CD4-positive, alpha-beta T cell treated with Interleukin-6 at 100 ng/mL for 8 hours (primary cell): ENCODE measurements around the gene SCN7A.

Experiments used
- DNase-seq: peaks from one replicate; pipeline ENCODE4 v3.0.0-alpha.2; 2020; ENCODE audit warnings: mixed read lengths, low spot score

The SCN7A gene

GRCh38 chr2:166404831-166405568 lies 89.0 kb downstream of the SCN7A start:
- no peak for DNase-seq

DNA sequence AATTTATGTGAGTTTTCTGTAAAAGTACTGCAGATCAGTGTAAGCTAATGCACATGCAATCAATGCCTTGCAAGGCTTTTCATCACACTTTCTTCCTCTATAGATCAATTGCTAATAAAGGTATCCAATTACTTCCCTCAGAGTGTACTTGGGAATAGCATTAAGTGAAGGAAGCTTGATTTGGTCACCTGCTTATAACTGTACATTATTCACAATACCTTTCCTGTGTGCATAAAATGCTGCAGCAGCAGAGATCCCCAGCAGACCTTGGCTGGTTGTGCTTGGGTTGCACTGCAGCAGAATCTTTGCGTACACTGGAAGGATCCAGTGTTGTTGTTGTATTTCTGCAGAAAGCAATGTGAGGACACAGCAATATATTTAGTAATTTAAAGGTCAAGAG lies 99.8 kb downstream of the SCN7A start:
- DNase-seq = no peak

GRCh38 chr2:166393008-166393407 lies 101.0 kb downstream of the SCN7A start:
- DNase-seq = no peak

DNA sequence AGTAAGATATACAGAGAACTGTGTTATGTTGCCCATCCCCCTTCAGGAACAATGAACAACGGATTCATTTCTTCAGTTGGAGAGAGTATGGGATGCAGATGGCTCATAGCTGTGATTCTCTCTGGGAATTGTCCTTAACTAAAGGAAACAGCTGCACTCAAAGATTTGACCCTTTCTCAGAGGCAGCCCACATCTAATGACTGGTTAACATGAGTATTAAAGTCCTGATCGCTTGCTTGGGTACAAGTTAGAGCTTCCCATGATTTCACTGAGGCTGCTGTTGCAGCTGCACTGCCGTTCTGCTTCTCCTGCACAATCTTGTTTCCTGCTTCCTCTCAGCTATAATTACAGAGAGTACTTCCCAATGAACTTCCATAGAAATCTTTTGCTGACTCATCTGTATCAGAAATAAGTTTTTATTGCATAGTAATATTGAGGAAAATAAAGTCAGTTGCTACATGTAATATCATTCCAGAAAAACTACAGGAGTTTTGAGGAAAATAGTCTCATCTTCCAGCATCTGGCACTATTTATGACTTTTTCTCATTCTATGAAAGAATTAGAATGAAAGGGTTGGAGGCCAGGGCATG lies 105.5 kb downstream of the SCN7A start:
- DNase-seq = no peak

DNA sequence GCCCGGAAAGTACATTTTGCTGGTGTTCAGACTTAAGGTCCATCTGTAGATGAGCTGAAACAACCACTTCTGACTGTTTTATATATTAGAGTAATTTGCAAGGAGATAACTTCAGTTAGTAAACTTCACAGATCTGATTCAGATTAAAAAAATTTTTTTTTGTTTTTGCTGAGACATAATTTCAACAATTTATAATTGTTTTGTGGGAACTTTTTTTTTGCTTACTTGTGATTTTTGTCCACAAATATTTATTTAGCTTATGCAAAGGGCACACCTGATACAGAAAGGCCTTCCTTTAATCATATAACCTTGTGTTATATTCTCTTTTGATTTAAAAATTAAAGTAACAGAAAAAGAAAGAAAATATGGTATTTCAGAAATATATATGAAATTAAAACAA lies 108.7 kb downstream of the SCN7A start:
- DNase-seq = no peak

DNA sequence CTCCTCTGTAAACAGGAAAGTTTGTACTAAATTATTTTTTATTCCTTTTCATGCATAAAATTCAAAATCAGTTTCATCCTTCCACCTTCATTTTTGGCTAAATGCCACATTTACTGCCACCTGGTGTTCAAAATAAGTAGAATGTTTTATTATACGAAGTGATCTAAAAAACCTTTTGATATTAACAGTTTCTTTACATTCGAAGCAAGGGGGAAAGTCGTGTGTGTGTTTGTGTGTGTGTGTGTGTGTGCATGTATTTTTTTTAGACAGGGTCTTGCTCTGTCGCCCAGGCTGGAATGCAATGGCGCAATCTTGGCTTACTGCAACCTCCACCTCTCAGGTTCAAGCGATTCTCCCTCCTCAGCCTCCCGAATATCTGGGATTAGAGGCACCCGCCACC lies 109.3 kb downstream of the SCN7A start:
- no peak for DNase-seq

- no peak for DNase-seq
Observed at GRCh38 chr2:166382448-166382847, 111.6 kb downstream of the SCN7A start.

DNA sequence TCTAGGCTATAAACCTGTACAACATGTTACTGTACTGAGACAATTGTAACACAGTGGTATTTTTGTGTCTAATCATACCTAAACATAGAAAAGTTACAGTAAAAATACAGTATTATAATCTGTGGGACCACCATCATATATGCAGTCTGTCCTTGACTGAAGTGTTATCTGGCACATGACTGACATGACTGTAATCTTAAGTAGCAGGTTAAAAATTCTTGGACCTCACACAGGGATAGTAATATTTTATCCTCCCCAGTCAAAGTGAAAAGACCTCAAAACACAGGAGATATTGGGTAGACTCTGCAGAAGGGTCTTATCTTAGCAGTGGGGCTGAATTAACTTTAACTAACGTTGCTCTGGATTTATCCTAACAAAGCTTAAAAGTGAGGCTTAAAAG lies 113.4 kb downstream of the SCN7A start:
- DNase-seq = no peak

GRCh38 chr2:166376873-166377272 lies 117.2 kb downstream of the SCN7A start:
- DNase-seq = no peak

DNA sequence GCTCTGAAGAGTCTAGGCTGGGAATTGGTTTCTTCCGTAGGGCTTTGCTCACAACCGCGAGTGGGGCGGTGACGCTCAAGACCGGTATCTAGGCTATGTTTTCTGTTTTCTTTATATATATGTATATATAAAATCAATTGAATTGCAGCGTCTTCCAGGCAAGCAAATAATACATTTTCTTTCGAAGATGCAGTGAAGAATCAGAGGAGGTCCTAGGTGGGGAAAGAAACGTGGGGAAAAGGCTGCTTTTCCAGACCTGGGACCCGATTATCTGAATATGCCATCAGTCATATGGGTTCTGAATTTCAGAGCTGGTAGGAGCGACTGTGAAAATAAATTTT lies 117.6 kb downstream of the SCN7A start:
- no peak for DNase-seq

DNA sequence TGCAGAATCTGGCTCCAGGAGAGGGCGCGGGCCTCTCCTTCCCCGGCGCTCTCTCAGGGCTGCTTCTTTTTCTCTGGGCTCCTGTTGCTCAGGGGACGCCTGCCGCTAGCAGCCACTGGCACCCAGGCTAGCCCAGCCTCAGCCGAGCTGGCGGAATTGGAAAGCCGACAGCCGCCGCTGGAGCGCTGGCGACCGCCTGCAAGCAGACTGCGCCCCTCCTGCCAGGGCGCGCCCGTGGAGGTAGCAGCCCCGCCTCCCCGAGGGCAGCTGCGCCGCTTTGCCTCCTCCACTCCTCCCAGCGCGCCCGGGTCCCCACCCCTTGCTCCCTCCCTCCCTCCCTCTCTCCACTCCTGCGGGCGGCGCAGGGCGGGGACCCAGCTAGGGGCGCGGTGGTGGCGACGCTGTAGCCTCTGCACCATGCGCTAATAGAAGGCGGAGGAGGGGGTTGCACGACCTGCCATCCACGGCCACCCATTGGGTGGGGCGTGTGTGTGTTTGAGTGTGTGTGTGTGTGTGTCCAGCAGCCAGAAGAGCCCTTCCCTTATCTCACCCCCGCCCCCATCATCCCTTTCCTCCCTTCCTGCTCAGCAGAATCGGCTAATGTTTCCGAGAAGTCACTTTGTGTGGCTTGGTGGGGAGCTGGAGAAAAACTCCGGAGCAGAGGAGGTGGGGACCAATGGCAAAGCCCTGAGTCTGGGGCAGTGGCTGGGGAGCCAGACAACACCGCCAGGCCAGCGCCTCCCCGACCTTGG lies 118.1 kb downstream of the SCN7A start, which contains the start of gene SCN9A:
Gene SCN9A (minus strand): TSS at position 209 of the 752 bp plus-strand sequence. CDS start 64,188 bp downstream, outside the sequence.
- no peak for DNase-seq

DNA sequence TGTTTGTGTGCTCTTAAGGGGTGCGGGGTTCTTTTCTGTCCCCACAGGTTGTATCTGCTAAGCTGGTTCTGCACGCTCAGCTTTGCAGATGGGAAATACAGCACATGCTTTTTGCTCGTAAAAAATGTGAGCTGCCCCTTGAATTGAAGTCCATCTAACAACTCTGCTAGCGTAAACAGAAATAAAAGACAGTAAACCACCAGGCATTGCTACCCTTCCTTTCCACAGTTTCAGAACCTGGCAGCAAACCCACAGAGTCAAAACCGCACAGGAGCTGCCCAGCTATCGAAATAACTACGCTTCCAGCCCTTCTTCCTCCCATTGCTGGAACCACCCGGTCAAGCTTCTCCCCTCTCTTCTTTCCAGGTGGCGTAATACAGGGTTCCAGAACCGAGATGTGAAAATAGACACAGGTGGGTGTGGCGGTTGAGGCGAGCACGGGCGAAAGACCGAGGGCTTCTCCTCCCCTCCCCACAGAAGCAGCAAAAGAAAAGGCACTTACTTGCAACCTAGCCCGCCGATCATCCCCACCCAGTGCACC lies 118.8 kb downstream of the SCN7A start:
- DNase-seq = no peak

DNA sequence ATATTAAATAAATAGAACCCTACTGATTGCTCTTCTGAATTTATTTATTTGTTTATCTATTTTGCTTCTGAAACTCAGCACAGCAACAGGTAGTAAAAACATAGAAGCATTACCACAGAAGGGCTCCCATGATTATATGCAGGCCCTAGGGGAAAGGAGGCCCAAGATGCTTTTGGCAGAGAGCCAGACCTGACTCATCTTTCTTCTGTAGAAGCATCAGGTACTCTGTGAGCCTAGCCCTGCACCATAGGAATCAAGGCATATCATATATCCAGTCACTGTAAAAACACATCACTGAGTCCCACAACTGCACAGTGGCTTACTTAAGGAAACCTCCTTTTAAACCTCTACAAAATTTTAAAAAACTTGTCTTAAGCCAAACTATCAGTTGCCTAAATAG lies 120.1 kb downstream of the SCN7A start:
- no peak for DNase-seq

DNA sequence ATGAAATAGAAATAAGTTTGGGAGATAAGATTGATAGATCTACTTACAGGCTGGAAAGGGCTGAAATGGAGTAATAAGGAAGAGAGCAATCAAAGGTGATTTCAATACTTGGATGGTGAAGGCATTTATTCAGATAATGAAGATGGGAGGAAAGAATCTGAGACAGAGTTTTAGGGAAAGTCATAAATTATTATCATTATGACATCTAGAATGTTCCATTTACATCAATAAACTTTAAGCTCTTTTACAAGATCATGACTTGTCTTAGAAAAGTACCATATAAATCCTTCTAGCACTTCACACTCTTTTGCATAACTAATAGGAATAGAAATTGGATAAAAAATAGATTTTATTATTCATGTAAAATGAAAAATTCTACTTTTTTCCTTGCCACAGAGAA lies 120.5 kb downstream of the SCN7A start:
- no peak for DNase-seq

GRCh38 chr2:166373105-166373504 lies 120.9 kb downstream of the SCN7A start:
- no peak for DNase-seq

DNA sequence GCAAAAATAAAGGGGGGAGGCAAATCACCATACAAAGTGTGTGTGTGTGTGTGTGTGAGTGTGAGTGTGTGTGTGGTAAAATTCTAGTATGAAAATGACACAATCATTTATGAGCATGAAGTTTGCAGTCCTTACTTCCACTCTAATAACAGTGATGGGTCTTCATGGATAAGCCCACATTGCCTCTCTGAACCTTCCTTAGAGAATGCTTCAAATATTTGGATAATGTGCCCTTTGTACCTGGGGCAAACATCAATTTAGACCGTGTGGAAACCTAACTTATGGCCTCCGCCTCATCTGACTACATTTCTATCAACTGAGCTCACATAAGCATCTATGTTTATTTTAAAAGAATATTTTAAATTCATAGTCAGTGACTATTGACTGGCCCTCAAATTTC lies 122.0 kb downstream of the SCN7A start:
- DNase-seq = no peak

GRCh38 chr2:166365803-166366420 lies 128.1 kb downstream of the SCN7A start:
- no peak for DNase-seq

- no peak for DNase-seq
Observed at GRCh38 chr2:166365239-166365638, 128.8 kb downstream of the SCN7A start.

GRCh38 chr2:166364476-166365161 lies 129.4 kb downstream of the SCN7A start:
- DNase-seq = no peak

GRCh38 chr2:166361351-166362153 lies 132.5 kb downstream of the SCN7A start:
- DNase-seq = no peak

DNA sequence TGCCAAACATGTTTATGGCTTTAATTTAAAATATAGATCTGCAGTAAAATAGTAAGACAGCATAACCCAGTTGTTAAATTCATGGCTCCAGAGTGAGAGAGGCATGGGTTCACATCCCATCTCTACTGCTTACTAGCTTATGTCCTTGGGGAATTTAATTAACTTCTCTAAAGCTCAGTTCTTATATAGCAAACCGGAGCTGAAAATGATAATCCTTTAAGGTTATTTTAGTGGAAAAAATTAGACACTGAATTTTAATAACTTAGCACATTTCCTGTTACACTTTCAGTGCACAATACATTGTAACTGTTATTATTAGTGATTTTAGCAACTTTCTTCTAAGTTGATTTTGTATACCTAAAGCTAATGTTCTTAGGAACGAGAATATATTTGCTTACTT lies 133.1 kb downstream of the SCN7A start:
- DNase-seq = no peak
